ENCODE results near the gene SSTR4.

- TF ChIP-seq CTCF (IDR thresholded peaks at IDR 0.05) = no peak
- no peak for TF ChIP-seq POLR2A (IDR thresholded peaks at IDR 0.05)
Observed at GRCh38 chr20:23005776-23006175, 29.3 kb upstream of the SSTR4 start.
